ENCODE results near the gene USP37.

USP37 gene

GRCh38 chr2:218569661-218570500 is 1.7 kb upstream of the USP37 start:
- Histone ChIP-seq H3K4me1 (ENCODE audit: control insufficient read depth, insufficient read depth, low read depth, low read length) (peaks cover 1% of the 10 kb centered on the region), H3K27me3 (ENCODE audit: control insufficient read depth in 1 of 2, insufficient read depth in 1 of 2, low read length in 2 of 2) (no peaks in the 10 kb centered on the region), H3K9ac (ENCODE audit: low read length) (peak overlapping the region; percentile 100), H3K4me3 (ENCODE audit: insufficient read depth in 1 of 2, low read depth in 1 of 2, low read length in 2 of 2) (peak overlapping the region in 1 of 2 experiments; percentile 99), H3K36me3 (ENCODE audit: control insufficient read depth in 1 of 2, insufficient read depth in 2 of 2, low read depth in 1 of 2, low read length in 2 of 2) (peaks cover 5 to 31% of the 10 kb centered on the region in 2 experiments), H3K23ac (ENCODE audit: low read length in 2 of 2) (no peak overlapping the region), H2AK5ac (ENCODE audit: low read length, severe bottlenecking) (no peak overlapping the region), H3K4me2 (ENCODE audit: low read length, poor library complexity, severe bottlenecking) (peak overlapping the region; percentile 60), H2AFZ (ENCODE audit: low read depth, low read length) (no peak overlapping the region), H2BK12ac (ENCODE audit: low read length in 2 of 2) (no peak overlapping the region), H2BK120ac (ENCODE audit: low read depth, low read length) (no peak overlapping the region), H2BK5ac (ENCODE audit: low read depth, low read length, poor library complexity, severe bottlenecking) (no peak overlapping the region), H3K18ac (ENCODE audit: low read depth in 1 of 2, low read length in 2 of 2) (no peak overlapping the region), H3K14ac (ENCODE audit: low read length in 2 of 2) (no peak overlapping the region), H4K8ac (ENCODE audit: low read length) (no peak overlapping the region), H3K27ac (ENCODE audit: low read length, poor library complexity, severe bottlenecking) (peak overlapping the region; percentile 81), H3K9me3 (ENCODE audit: control insufficient read depth, low read length) (no peaks in the 10 kb centered on the region), H2BK15ac (ENCODE audit: low read depth, poor library complexity, severe bottlenecking) (no peak overlapping the region), H3K4ac (ENCODE audit: low read depth in 1 of 2, low read length in 2 of 2) (peak overlapping the region in 1 of 2 experiments; percentile 64), H3K79me1 (replicated peaks; ENCODE audit: low read length, poor library complexity, severe bottlenecking) (peaks cover 5% of the 10 kb centered on the region), H4K91ac (ENCODE audit: low read length) (no peak overlapping the region)
- WGBS = 4% methylated on average over 8 of the region's 10 CpGs
- DNase-seq = peak; percentile 90

GRCh38 chr2:218569038-218569431 is 884 bp upstream of the USP37 start:
- H2BK15ac ChIP-seq (ENCODE audit: low read depth, poor library complexity, severe bottlenecking) = peak overlapping the region; percentile 77
- H3K4ac ChIP-seq (ENCODE audit: low read depth in 1 of 2, low read length in 2 of 2) = peak overlapping the region in 1 of 2 experiments; percentile 97
- H2AK5ac ChIP-seq (ENCODE audit: low read length, severe bottlenecking) = no peak overlapping the region
- H3K27ac ChIP-seq (ENCODE audit: low read length, poor library complexity, severe bottlenecking) = peak overlapping the region; percentile 81
- H2AFZ ChIP-seq (ENCODE audit: low read depth, low read length) = peak overlapping the region; percentile 68
- H3K27me3 ChIP-seq (ENCODE audit: control insufficient read depth in 1 of 2, insufficient read depth in 1 of 2, low read length in 2 of 2) = no peaks in the 10 kb centered on the region
- H3K9ac ChIP-seq (ENCODE audit: low read length) = peak overlapping the region; percentile 100
- peak overlapping the region in 1 of 2 experiments; percentile 48 for H3K23ac ChIP-seq (ENCODE audit: low read length in 2 of 2)
- peak overlapping the region; percentile 60 for H3K4me2 ChIP-seq (ENCODE audit: low read length, poor library complexity, severe bottlenecking)
- H3K18ac ChIP-seq (ENCODE audit: low read depth in 1 of 2, low read length in 2 of 2) = peak overlapping the region; percentile 71 to 86
- H2BK120ac ChIP-seq (ENCODE audit: low read depth, low read length) = peak overlapping the region; percentile 8
- peaks cover 10% of the 10 kb centered on the region for H3K79me1 ChIP-seq (replicated peaks; ENCODE audit: low read length, poor library complexity, severe bottlenecking)
- no peaks in the 10 kb centered on the region for H3K9me3 ChIP-seq (ENCODE audit: control insufficient read depth, low read length)
- peak overlapping the region; percentile 88 for H4K8ac ChIP-seq (ENCODE audit: low read length)
- H3K14ac ChIP-seq (ENCODE audit: low read length in 2 of 2) = peak overlapping the region in 1 of 2 experiments; percentile 4
- peak overlapping the region; percentile 1 for H4K91ac ChIP-seq (ENCODE audit: low read length)
- peaks cover 1% of the 10 kb centered on the region for H3K4me1 ChIP-seq (ENCODE audit: control insufficient read depth, insufficient read depth, low read depth, low read length)
- H3K36me3 ChIP-seq (ENCODE audit: control insufficient read depth in 1 of 2, insufficient read depth in 2 of 2, low read depth in 1 of 2, low read length in 2 of 2) = peaks cover 5 to 23% of the 10 kb centered on the region in 2 experiments
- peak; percentile 96 for DNase-seq
- H2BK12ac ChIP-seq (ENCODE audit: low read length in 2 of 2) = no peak overlapping the region
- peak overlapping the region; percentile 74 to 99 for H3K4me3 ChIP-seq (ENCODE audit: insufficient read depth in 1 of 2, low read depth in 1 of 2, low read length in 2 of 2)
- 1% methylated on average over 31 of the region's 31 CpGs for WGBS
- no peak overlapping the region for H2BK5ac ChIP-seq (ENCODE audit: low read depth, low read length, poor library complexity, severe bottlenecking)

- Histone ChIP-seq H3K79me1 (replicated peaks; ENCODE audit: low read length, poor library complexity, severe bottlenecking) (peaks cover 16% of the 10 kb centered on the region), H3K14ac (ENCODE audit: low read length in 2 of 2) (peak overlapping the region in 1 of 2 experiments; percentile 26), H3K4ac (ENCODE audit: low read depth in 1 of 2, low read length in 2 of 2) (peak overlapping the region in 1 of 2 experiments; percentile 87), H3K23ac (ENCODE audit: low read length in 2 of 2) (peak overlapping the region in 1 of 2 experiments; percentile 57), H4K91ac (ENCODE audit: low read length) (no peak overlapping the region), H3K27ac (ENCODE audit: low read length, poor library complexity, severe bottlenecking) (peak overlapping the region; percentile 37), H2AK5ac (ENCODE audit: low read length, severe bottlenecking) (no peak overlapping the region), H3K4me1 (ENCODE audit: control insufficient read depth, insufficient read depth, low read depth, low read length) (peaks cover 1% of the 10 kb centered on the region), H3K4me3 (ENCODE audit: insufficient read depth in 1 of 2, low read depth in 1 of 2, low read length in 2 of 2) (peak overlapping the region; percentile 80 to 99), H4K8ac (ENCODE audit: low read length) (peak overlapping the region; percentile 91), H3K4me2 (ENCODE audit: low read length, poor library complexity, severe bottlenecking) (peak overlapping the region; percentile 78), H3K27me3 (ENCODE audit: control insufficient read depth in 1 of 2, insufficient read depth in 1 of 2, low read length in 2 of 2) (no peaks in the 10 kb centered on the region), H3K9ac (ENCODE audit: low read length) (peak overlapping the region; percentile 100), H2BK120ac (ENCODE audit: low read depth, low read length) (no peak overlapping the region), H3K18ac (ENCODE audit: low read depth in 1 of 2, low read length in 2 of 2) (peak overlapping the region; percentile 61 to 76), H2BK5ac (ENCODE audit: low read depth, low read length, poor library complexity, severe bottlenecking) (no peak overlapping the region), H2AFZ (ENCODE audit: low read depth, low read length) (peak overlapping the region; percentile 85), H3K9me3 (ENCODE audit: control insufficient read depth, low read length) (no peaks in the 10 kb centered on the region), H3K36me3 (ENCODE audit: control insufficient read depth in 1 of 2, insufficient read depth in 2 of 2, low read depth in 1 of 2, low read length in 2 of 2) (peaks cover 0 to 20% of the 10 kb centered on the region in 2 experiments), H2BK15ac (ENCODE audit: low read depth, poor library complexity, severe bottlenecking) (peak overlapping the region; percentile 49), H2BK12ac (ENCODE audit: low read length in 2 of 2) (no peak overlapping the region)
- DNase-seq = no peak
- WGBS = under 1% methylated on average over 19 of the region's 19 CpGs
Measured at GRCh38 chr2:218567797-218568189, 358 bp downstream of the USP37 start.

GRCh38 chr2:218566296-218566695 is 1.9 kb downstream of the USP37 start:
- H2BK15ac ChIP-seq (ENCODE audit: low read depth, poor library complexity, severe bottlenecking) = no peak overlapping the region
- no CpG with 5 or more reads among the region's 1 CpG for WGBS

More at GRCh38 chr2:218566296-218566695, 1.9 kb downstream of the USP37 start:
- H3K4me3 ChIP-seq (ENCODE audit: insufficient read depth in 1 of 2, low read depth in 1 of 2, low read length in 2 of 2) = no peak overlapping the region
- H3K9me3 ChIP-seq (ENCODE audit: control insufficient read depth, low read length) = no peaks in the 10 kb centered on the region
- no peak overlapping the region for H3K4me2 ChIP-seq (ENCODE audit: low read length, poor library complexity, severe bottlenecking)
- H3K27ac ChIP-seq (ENCODE audit: low read length, poor library complexity, severe bottlenecking) = no peak overlapping the region
- H3K4ac ChIP-seq (ENCODE audit: low read depth in 1 of 2, low read length in 2 of 2) = no peak overlapping the region
- H3K4me1 ChIP-seq (ENCODE audit: control insufficient read depth, insufficient read depth, low read depth, low read length) = peaks cover 1% of the 10 kb centered on the region
- H2BK5ac ChIP-seq (ENCODE audit: low read depth, low read length, poor library complexity, severe bottlenecking) = no peak overlapping the region
- H3K14ac ChIP-seq (ENCODE audit: low read length in 2 of 2) = no peak overlapping the region
- DNase-seq = no peak
- no peak overlapping the region for H2AK5ac ChIP-seq (ENCODE audit: low read length, severe bottlenecking)
- no peak overlapping the region for H2BK12ac ChIP-seq (ENCODE audit: low read length in 2 of 2)
- no peak overlapping the region for H2AFZ ChIP-seq (ENCODE audit: low read depth, low read length)
- no peak overlapping the region for H4K91ac ChIP-seq (ENCODE audit: low read length)
- H4K8ac ChIP-seq (ENCODE audit: low read length) = no peak overlapping the region
- no peak overlapping the region for H3K18ac ChIP-seq (ENCODE audit: low read depth in 1 of 2, low read length in 2 of 2)
- H3K23ac ChIP-seq (ENCODE audit: low read length in 2 of 2) = no peak overlapping the region
- H3K9ac ChIP-seq (ENCODE audit: low read length) = no peak overlapping the region
- H3K27me3 ChIP-seq (ENCODE audit: control insufficient read depth in 1 of 2, insufficient read depth in 1 of 2, low read length in 2 of 2) = no peaks in the 10 kb centered on the region
- no peak overlapping the region for H2BK120ac ChIP-seq (ENCODE audit: low read depth, low read length)
- peaks cover 0 to 24% of the 10 kb centered on the region in 2 experiments for H3K36me3 ChIP-seq (ENCODE audit: control insufficient read depth in 1 of 2, insufficient read depth in 2 of 2, low read depth in 1 of 2, low read length in 2 of 2)
- peaks cover 22% of the 10 kb centered on the region for H3K79me1 ChIP-seq (replicated peaks; ENCODE audit: low read length, poor library complexity, severe bottlenecking)

Measured in mesenchymal stem cell (in vitro differentiated cells and primary cell).